ENCODE measurements around the gene FCN3.
A peak's percentile ranks its signal among the peaks of the same experiment; 100 is the strongest.

FCN3 gene

DNA sequence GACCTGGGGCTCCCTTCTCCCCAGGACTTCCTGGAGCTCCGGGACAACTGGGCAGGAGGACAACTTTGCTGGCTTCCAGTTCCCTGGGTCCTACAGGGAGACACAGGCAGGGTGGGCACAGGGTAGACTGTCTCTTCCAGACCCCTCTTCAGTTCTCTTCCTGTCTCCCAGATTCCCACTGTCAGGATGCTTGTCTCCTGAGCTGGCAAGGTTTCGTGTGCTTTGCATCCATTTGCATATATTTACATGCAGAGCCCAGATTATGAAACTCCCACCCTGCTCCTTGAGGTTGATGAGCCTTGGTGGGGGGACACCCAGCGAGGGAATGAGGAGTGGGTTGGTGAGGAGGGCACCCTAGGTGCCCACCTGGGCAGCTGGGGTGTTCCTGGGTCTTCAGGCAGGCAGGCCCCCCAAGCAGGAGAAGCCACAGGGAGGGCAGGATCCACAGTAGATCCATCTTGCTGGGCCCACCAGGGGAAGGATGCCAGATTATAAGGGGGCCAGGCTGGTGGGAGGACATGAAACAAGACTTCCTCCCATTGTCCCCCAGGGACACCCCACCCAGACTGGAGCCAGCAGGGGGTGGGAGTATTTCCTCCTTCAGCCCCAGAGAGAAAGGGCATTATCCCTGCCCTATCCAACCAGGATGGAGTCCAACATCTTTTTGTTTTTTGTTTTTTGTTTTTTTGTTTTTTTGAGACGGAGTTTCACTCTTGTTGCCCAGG lies at the start of gene FCN3:
Gene FCN3 (minus strand): TSS at position 463 of the 725 bp plus-strand sequence. CDS start 6 bp downstream, at position 457.
- DNase-seq (ENCODE audit: low spot score) = no peak
- TF ChIP-seq CTCF (conservative IDR thresholded peaks at IDR 0.05; ENCODE audit: low read depth) = no peak
- ChIA-PET POLR2A (ENCODE audit: low non-redundant PET) (no interaction called here), CTCF (interaction anchor here (0.6 kb wide), 1 partner anchor 26 kb away, joined by 3 read pairs; no protein-coding TSS in a partner anchor)
- H3K27ac ChIP-seq = no peak within 1 kb of the TSS

- H3K27ac ChIP-seq = no peak overlapping the region
- no peak for DNase-seq (ENCODE audit: low spot score)
- CTCF ChIA-PET = interaction anchor here (0.6 to 1.2 kb wide), 3 partner anchors 12 to 239 kb away, joined by 3 read pairs; no protein-coding TSS in a partner anchor
- POLR2A ChIA-PET (ENCODE audit: low non-redundant PET) = no interaction called here
- no peak for TF ChIP-seq CTCF (conservative IDR thresholded peaks at IDR 0.05; ENCODE audit: low read depth)
These were observed 49.1 kb upstream of the FCN3 start for GRCh38 chr1:27423709-27424108.

DNA sequence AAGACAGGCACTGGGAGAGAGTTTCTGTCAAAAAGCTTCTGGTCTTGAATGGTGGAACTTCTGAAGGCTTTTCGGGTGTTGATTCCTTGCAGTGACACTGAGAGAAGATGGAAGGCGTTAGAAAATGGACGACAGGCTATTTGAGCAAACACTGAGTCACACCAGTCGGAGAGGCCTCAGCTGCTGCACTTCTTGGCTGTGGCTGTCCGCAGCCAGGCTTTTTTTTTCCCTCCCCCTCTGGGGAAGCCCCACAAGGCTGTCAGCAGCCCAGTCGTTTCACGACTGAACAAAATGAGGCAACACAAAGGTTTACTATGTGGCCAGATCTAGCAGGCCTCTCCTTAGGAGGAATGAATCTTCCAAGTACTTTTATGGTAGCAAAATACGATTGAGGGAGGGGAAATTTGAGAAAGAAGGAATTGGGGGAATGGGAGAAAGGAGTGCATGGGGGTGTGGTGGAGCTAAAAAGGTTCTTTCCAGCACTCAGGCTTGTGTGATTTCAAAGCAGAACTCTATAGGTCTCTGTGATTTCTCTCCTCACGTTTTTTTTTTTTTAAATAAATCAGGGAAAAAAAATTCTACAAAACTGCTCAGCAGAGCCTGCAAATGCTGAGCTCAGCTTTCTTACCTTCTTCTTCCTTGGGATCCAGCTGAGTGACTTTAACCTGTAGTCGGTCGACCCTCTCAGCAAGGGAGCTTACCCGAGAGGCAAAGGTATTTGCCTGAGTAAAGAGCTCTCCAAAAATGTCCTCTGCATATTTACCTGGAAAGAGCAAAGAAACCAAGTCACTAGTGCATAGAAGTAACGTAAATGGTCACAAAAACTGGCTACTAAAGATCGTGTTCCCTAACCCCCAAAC lies 43.9 kb upstream of the FCN3 start:
- POLR2A ChIA-PET (ENCODE audit: low non-redundant PET) = no interaction called here
- TF ChIP-seq CTCF (conservative IDR thresholded peaks at IDR 0.05; ENCODE audit: low read depth) = no peak
- CTCF ChIA-PET = interaction anchor here (0.6 kb wide), 1 partner anchor 334 kb away, joined by 7 read pairs; no protein-coding TSS in a partner anchor
- peak; percentile 70 for DNase-seq (ENCODE audit: low spot score)
- peak overlapping the region; percentile 64 for H3K27ac ChIP-seq

- no peak for DNase-seq (ENCODE audit: low spot score)
- POLR2A ChIA-PET (ENCODE audit: low non-redundant PET) = no interaction called here
- no peak overlapping the region for H3K27ac ChIP-seq
- TF ChIP-seq CTCF (conservative IDR thresholded peaks at IDR 0.05; ENCODE audit: low read depth) = no peak
- CTCF ChIA-PET = interaction anchor here (1.4 kb wide), 1 partner anchor 10 kb away, joined by 4 read pairs; no protein-coding TSS in a partner anchor
These were observed 43.1 kb upstream of the FCN3 start for GRCh38 chr1:27417713-27418112.

- ChIA-PET CTCF (interaction anchor here (0.6 to 1.6 kb wide), 5 partner anchors 11 to 347 kb away, joined by 3 to 5 read pairs (median 3); no protein-coding TSS in a partner anchor), POLR2A (ENCODE audit: low non-redundant PET) (no interaction called here)
- TF ChIP-seq CTCF (conservative IDR thresholded peaks at IDR 0.05; ENCODE audit: low read depth) = peak; percentile 33
- no peak for DNase-seq (ENCODE audit: low spot score)
- H3K27ac ChIP-seq = no peak overlapping the region
These were observed 41.9 kb upstream of the FCN3 start for GRCh38 chr1:27416387-27417111.

DNA sequence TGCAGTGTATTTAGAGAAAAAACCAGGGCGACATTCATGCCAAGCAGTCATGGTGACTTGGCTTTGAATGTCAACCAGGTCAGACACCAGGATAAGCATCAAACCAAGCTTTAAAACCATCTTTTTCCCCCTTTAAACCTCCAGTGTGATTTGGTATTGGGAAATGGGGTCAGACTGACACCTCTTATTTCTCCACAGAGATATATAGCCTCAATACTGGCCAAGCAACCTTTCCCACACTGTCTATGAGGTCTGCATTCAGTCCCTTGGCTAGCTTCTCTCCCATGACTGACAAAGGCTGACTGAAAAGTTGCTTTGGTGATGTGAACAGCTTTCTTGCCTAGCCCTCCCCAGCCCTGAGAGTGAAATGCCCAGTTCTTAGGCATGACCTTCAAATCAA lies 39.5 kb upstream of the FCN3 start:
- no peak for TF ChIP-seq CTCF (conservative IDR thresholded peaks at IDR 0.05; ENCODE audit: low read depth)
- POLR2A ChIA-PET (ENCODE audit: low non-redundant PET) = no interaction called here
- CTCF ChIA-PET = interaction anchor here (0.6 to 0.7 kb wide), 2 partner anchors 56 to 522 kb away, joined by 3 read pairs; no protein-coding TSS in a partner anchor
- H3K27ac ChIP-seq = no peak overlapping the region
- no peak for DNase-seq (ENCODE audit: low spot score)

Measured in RWPE1 (cell line).